Measurements from ENCODE around the gene SDK2.

Gene SDK2

GRCh38 chr17:73544333-73544732 is 99.9 kb downstream of the SDK2 start:
- H3K9me3 ChIP-seq = no peaks in the 10 kb centered on the region
- DNase-seq = no peak
- no peak for TF ChIP-seq CTCF (IDR thresholded peaks at IDR 0.05; ENCODE audit: low read depth, low read length)
- H3K4me1 ChIP-seq = no peaks in the 10 kb centered on the region
- no peaks in the 10 kb centered on the region for H3K36me3 ChIP-seq
- no peaks in the 10 kb centered on the region for H3K27me3 ChIP-seq
- no peak overlapping the region for H3K4me3 ChIP-seq (ENCODE audit: low read depth, low read length)

- Histone ChIP-seq H3K36me3 (no peaks in the 10 kb centered on the region), H3K27me3 (no peaks in the 10 kb centered on the region), H3K9me3 (no peaks in the 10 kb centered on the region), H3K4me3 (ENCODE audit: low read depth, low read length) (no peak overlapping the region), H3K4me1 (no peaks in the 10 kb centered on the region)
- DNase-seq = no peak
- no peak for TF ChIP-seq CTCF (IDR thresholded peaks at IDR 0.05; ENCODE audit: low read depth, low read length)
Measured at GRCh38 chr17:73542323-73542722, 101.9 kb downstream of the SDK2 start.

DNA sequence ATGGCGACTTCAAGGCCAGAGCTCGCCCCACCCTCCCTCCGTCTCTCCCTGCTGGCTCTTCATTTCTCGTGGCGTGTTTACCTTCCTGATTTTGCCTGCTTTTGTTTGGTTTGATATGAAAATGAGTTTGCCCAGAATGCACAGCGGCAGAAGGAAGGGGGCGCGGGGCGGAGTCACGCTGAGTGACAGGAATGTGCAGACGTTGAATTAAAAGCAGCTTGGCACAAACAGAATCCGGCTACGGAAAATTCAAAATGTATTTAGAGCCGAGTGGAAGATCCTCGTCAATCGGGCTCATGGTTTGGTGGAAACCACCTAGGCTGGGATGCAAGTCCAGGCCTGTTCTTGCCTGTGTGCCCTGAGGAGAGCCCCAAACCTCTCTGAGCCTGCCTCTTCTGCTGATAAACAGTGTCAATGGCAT is 102.7 kb downstream of the SDK2 start:
- H3K9me3 ChIP-seq = no peaks in the 10 kb centered on the region
- peaks cover 2% of the 10 kb centered on the region; the same call in 1 of the 2 replicates for H3K27me3 ChIP-seq
- no peak overlapping the region for H3K4me3 ChIP-seq (ENCODE audit: low read depth, low read length)
- no peak for DNase-seq
- peaks cover 6% of the 10 kb centered on the region for H3K4me1 ChIP-seq
- H3K36me3 ChIP-seq = no peaks in the 10 kb centered on the region
- no peak for TF ChIP-seq CTCF (IDR thresholded peaks at IDR 0.05; ENCODE audit: low read depth, low read length)

- Histone ChIP-seq H3K27me3 (peaks cover 4% of the 10 kb centered on the region; the same call in 1 of the 2 replicates), H3K4me3 (ENCODE audit: low read depth, low read length) (no peak overlapping the region), H3K9me3 (no peaks in the 10 kb centered on the region), H3K4me1 (peaks cover 9% of the 10 kb centered on the region), H3K36me3 (no peaks in the 10 kb centered on the region)
- no peak for TF ChIP-seq CTCF (IDR thresholded peaks at IDR 0.05; ENCODE audit: low read depth, low read length)
- DNase-seq = no peak
Measured at GRCh38 chr17:73541111-73541510, 103.1 kb downstream of the SDK2 start.

GRCh38 chr17:73539166-73539565 is 105.1 kb downstream of the SDK2 start:
- Histone ChIP-seq H3K4me1 (peaks cover 9% of the 10 kb centered on the region), H3K4me3 (ENCODE audit: low read depth, low read length) (no peak overlapping the region), H3K36me3 (no peaks in the 10 kb centered on the region), H3K9me3 (no peaks in the 10 kb centered on the region), H3K27me3 (peaks cover 4% of the 10 kb centered on the region; the same call in 1 of the 2 replicates)
- no peak for DNase-seq
- no peak for TF ChIP-seq CTCF (IDR thresholded peaks at IDR 0.05; ENCODE audit: low read depth, low read length)

DNA sequence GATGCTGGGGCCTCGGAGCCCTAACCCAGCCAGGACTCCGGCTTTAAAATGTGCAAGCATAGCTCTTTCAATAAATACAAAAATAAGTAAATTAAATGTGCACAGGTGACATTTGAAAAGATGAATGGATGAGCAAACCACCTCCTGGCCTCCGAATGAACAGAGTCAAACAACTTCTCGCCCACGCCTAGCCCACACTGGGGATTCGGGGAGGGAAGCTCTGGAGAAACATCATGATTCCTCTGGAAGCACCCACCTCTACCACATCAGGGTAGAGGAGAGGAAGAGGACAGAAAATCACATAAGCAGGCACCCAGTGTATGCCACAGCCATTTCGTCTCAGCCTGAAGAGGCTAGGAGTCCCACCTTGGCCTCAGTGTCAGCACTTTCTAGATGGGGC is 105.8 kb downstream of the SDK2 start:
- H3K4me3 ChIP-seq (ENCODE audit: low read depth, low read length) = no peak overlapping the region
- no peaks in the 10 kb centered on the region for H3K9me3 ChIP-seq
- peaks cover 4% of the 10 kb centered on the region; the same call in 1 of the 2 replicates for H3K27me3 ChIP-seq
- DNase-seq = no peak
- no peak for TF ChIP-seq CTCF (IDR thresholded peaks at IDR 0.05; ENCODE audit: low read depth, low read length)
- no peaks in the 10 kb centered on the region for H3K36me3 ChIP-seq
- H3K4me1 ChIP-seq = peaks cover 9% of the 10 kb centered on the region
